T-helper 2 cell treated with Interferon-gamma antibody and Interleukin-4, amounts not matched to agents 5 μg/mL and 100 μg/mL, for 36 hours (primary cell): ENCODE data around the gene TRIP11.
A peak's percentile ranks its signal among the peaks of the same experiment; 100 is the strongest.

Experiments
- DNase-seq: peaks from one replicate; pipeline ENCODE4 v3.0.0; 2021; ENCODE audit warnings: low spot score
- H3K27ac Mint-ChIP-seq: one replicate; pipeline ENCODE4 v1.8.0; 2021; ENCODE audit warnings: mild to moderate bottlenecking, mixed read lengths
- H3K27me3 Mint-ChIP-seq: one replicate; pipeline ENCODE4 v1.8.0; 2021; ENCODE audit warnings: low read depth, mixed read lengths
- H3K36me3 Mint-ChIP-seq: one replicate; pipeline ENCODE4 v1.8.0; 2021; ENCODE audit warnings: low read depth, mixed read lengths
- H3K4me1 Mint-ChIP-seq: one replicate; pipeline ENCODE4 v1.8.0; 2021; ENCODE audit warnings: low read depth, mixed read lengths
- H3K4me3 Mint-ChIP-seq: one replicate; pipeline ENCODE4 v1.8.0; 2022; ENCODE audit warnings: mild to moderate bottlenecking, moderate library complexity, mixed read lengths
- H3K9me3 Mint-ChIP-seq: one replicate; pipeline ENCODE4 v1.8.0; 2021; ENCODE audit warnings: mixed read lengths

The TRIP11 gene

GRCh38 chr14:92033906-92034687 lies 5.8 kb downstream of the TRIP11 start:
- Mint-ChIP-seq H3K4me1 (peaks cover 27% of the 10 kb centered on the region), H3K36me3 (peaks cover 25% of the 10 kb centered on the region), H3K4me3 (no peak overlapping the region), H3K27ac (no peak overlapping the region), H3K27me3 (no peaks in the 10 kb centered on the region), H3K9me3 (no peaks in the 10 kb centered on the region)
- DNase-seq = no peak

GRCh38 chr14:92033433-92033832 lies 6.4 kb downstream of the TRIP11 start:
- no peaks in the 10 kb centered on the region for H3K9me3 Mint-ChIP-seq
- no peak for DNase-seq
- H3K27ac Mint-ChIP-seq = no peak overlapping the region
- peaks cover 24% of the 10 kb centered on the region for H3K36me3 Mint-ChIP-seq
- no peak overlapping the region for H3K4me3 Mint-ChIP-seq
- peaks cover 25% of the 10 kb centered on the region for H3K4me1 Mint-ChIP-seq
- no peaks in the 10 kb centered on the region for H3K27me3 Mint-ChIP-seq

- no peak overlapping the region for H3K27ac Mint-ChIP-seq
- H3K27me3 Mint-ChIP-seq = no peaks in the 10 kb centered on the region
- no peaks in the 10 kb centered on the region for H3K9me3 Mint-ChIP-seq
- DNase-seq = peak; percentile 22
- peaks cover 14% of the 10 kb centered on the region for H3K4me1 Mint-ChIP-seq
- peaks cover 31% of the 10 kb centered on the region for H3K36me3 Mint-ChIP-seq
- no peak overlapping the region for H3K4me3 Mint-ChIP-seq
Measured at GRCh38 chr14:92026548-92027190, 13.2 kb downstream of the TRIP11 start.

DNA sequence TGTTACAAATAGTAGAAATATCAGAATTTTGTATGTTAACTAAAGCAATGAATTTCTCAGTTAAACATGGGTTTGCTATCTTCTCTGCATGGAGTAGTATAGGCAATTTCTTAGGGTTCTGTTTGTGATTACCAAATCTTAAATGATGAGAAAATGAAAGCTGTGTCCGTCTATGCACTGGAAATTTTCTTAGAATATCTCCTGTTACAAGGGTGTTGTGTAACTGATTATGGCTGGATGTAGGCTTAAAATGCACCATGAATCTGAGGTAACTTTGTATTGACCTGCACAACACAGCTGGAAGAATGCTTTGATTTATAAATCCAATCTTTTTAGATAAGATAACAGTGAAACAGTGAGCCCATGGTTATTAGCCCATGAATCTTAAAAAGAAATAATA lies 17.8 kb downstream of the TRIP11 start:
- Mint-ChIP-seq H3K27ac (no peak overlapping the region), H3K36me3 (peaks cover 25% of the 10 kb centered on the region)

DNA sequence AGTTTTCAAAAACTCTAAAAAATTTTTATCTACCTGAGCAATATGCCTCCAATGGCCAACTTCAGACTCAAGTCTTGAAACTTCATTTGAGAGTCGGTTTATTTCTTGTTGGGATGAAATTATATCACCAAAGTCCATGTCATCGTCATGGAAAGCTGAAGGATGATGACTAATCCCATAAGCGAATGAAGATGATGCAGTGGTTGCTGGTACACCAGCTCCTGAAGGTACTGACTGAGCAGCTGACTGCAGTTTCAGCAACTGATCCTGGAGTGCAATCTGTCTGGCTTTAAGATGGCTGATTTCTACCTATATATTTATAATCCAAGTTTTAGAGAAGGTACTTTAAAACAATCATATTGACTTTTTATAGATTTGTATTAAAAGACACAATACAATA lies 18.3 kb downstream of the TRIP11 start:
- DNase-seq = no peak
- no peaks in the 10 kb centered on the region for H3K27me3 Mint-ChIP-seq
- H3K9me3 Mint-ChIP-seq = no peaks in the 10 kb centered on the region
- peaks cover 5% of the 10 kb centered on the region for H3K4me1 Mint-ChIP-seq
- no peak overlapping the region for H3K27ac Mint-ChIP-seq
- H3K36me3 Mint-ChIP-seq = peaks cover 26% of the 10 kb centered on the region
- H3K4me3 Mint-ChIP-seq = no peak overlapping the region

More for the DNA sequence above, 17.8 kb downstream of the TRIP11 start:
- Mint-ChIP-seq H3K9me3 (no peaks in the 10 kb centered on the region), H3K4me3 (no peak overlapping the region), H3K4me1 (peaks cover 6% of the 10 kb centered on the region), H3K27me3 (no peaks in the 10 kb centered on the region)
- DNase-seq = no peak

GRCh38 chr14:92014040-92014439 lies 25.8 kb downstream of the TRIP11 start:
- H3K4me1 Mint-ChIP-seq = peaks cover 17% of the 10 kb centered on the region
- no peak overlapping the region for H3K4me3 Mint-ChIP-seq
- H3K9me3 Mint-ChIP-seq = no peaks in the 10 kb centered on the region
- H3K36me3 Mint-ChIP-seq = peaks cover 36% of the 10 kb centered on the region
- no peak for DNase-seq
- no peaks in the 10 kb centered on the region for H3K27me3 Mint-ChIP-seq
- H3K27ac Mint-ChIP-seq = peak overlapping the region; percentile 23

DNA sequence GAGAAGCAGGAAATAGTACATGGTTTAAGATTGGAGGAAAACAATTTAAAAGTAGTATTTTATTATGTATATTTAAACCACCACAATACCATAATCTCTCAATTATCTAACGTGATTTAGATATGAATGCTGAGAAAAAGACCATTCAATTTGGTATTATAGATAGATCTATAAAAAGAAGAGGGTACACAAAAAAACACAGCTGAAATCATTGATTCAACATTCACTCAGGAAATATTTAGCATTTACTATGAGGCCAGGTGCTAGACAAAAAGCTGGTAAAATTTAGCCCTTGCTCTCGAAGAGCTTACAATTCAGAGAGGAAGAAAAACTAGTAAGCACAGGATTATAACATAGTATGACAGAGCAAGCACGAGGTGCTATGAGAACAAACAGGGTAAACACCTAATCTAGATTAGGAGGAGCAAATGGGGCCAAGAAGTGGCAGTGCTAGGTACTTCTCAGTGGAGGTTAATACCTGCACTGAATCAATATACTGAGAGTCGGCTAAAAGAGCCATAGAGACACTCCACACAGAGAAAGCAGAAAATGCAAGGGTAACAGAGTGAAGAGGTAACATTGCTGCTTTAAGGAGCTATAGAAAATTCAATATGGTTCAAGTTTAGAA lies 27.6 kb downstream of the TRIP11 start:
- DNase-seq = no peak
- H3K27me3 Mint-ChIP-seq = no peaks in the 10 kb centered on the region
- no peak overlapping the region for H3K4me3 Mint-ChIP-seq
- no peaks in the 10 kb centered on the region for H3K9me3 Mint-ChIP-seq
- peaks cover 19% of the 10 kb centered on the region for H3K4me1 Mint-ChIP-seq
- peak overlapping the region; percentile 11 for H3K27ac Mint-ChIP-seq
- peaks cover 45% of the 10 kb centered on the region for H3K36me3 Mint-ChIP-seq

DNA sequence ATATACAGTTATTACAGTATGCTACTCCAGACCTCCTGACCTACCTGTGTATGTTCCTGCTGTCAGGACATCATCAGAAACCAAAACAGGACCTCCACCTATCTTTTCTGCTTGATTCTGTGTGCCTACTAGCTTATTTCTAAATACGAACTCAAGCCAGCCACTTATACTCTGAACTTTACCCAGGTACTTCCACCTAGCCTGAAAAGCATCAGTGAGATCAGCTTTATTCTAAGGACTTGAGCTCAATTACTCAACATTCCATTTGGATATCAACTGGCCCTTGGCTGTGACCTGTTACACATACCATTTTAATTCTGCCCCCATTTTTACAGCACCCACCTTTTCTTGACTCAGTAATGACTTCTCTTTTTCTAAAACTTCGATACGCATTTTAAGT lies 29.2 kb downstream of the TRIP11 start:
- peaks cover 23% of the 10 kb centered on the region for H3K4me1 Mint-ChIP-seq
- DNase-seq = no peak
- H3K36me3 Mint-ChIP-seq = peaks cover 46% of the 10 kb centered on the region
- H3K4me3 Mint-ChIP-seq = no peak overlapping the region
- H3K27ac Mint-ChIP-seq = no peak overlapping the region
- no peaks in the 10 kb centered on the region for H3K27me3 Mint-ChIP-seq
- H3K9me3 Mint-ChIP-seq = no peaks in the 10 kb centered on the region

DNA sequence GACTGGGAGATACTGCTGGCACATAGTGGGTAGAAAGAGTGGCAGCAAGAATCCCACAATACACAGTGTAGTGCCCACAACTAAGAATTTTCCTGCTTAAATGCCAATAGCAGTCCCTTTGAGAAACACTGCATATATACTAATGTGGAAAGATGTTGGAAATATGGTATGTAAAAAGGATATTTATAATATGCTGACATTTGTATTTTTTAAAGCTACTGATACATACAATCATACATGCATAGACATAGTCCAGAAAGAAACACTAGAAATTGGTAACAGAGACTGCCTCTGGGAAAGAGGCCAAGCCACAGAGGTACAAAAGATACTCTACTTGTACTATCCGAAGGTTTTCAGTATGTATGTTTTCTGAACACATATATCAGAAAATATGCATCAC lies 30.3 kb downstream of the TRIP11 start:
- no peak overlapping the region for H3K4me3 Mint-ChIP-seq
- no peaks in the 10 kb centered on the region for H3K9me3 Mint-ChIP-seq
- H3K36me3 Mint-ChIP-seq = peaks cover 56% of the 10 kb centered on the region
- H3K27me3 Mint-ChIP-seq = no peaks in the 10 kb centered on the region
- no peak for DNase-seq
- peaks cover 33% of the 10 kb centered on the region for H3K4me1 Mint-ChIP-seq
- no peak overlapping the region for H3K27ac Mint-ChIP-seq

- Mint-ChIP-seq H3K9me3 (no peaks in the 10 kb centered on the region), H3K27me3 (no peaks in the 10 kb centered on the region), H3K4me1 (peaks cover 35% of the 10 kb centered on the region), H3K27ac (peak overlapping the region; percentile 26), H3K36me3 (peaks cover 55% of the 10 kb centered on the region), H3K4me3 (peak overlapping the region; percentile 26)
- DNase-seq = no peak
Measured at GRCh38 chr14:92005019-92005418, 34.8 kb downstream of the TRIP11 start.

DNA sequence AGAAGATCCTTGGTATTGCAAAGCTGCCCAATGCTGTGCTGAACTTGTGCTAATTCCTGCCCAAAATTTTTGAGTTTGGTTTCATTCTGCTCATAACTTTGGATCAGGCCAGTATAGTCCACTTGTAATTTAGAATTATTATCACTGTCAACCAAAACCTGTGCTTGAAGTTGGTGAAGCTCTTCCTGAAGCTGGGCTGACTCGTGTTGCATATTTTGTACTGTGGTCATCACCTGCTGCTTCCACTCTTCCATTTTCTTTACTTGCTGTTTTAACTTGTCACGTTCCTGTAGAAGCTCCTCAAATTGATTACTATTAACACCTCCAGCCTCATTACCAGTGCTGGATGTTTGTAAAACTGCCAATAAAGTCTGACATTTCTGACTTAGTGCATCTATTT lies 35.8 kb downstream of the TRIP11 start:
- H3K27ac Mint-ChIP-seq = no peak overlapping the region

DNA sequence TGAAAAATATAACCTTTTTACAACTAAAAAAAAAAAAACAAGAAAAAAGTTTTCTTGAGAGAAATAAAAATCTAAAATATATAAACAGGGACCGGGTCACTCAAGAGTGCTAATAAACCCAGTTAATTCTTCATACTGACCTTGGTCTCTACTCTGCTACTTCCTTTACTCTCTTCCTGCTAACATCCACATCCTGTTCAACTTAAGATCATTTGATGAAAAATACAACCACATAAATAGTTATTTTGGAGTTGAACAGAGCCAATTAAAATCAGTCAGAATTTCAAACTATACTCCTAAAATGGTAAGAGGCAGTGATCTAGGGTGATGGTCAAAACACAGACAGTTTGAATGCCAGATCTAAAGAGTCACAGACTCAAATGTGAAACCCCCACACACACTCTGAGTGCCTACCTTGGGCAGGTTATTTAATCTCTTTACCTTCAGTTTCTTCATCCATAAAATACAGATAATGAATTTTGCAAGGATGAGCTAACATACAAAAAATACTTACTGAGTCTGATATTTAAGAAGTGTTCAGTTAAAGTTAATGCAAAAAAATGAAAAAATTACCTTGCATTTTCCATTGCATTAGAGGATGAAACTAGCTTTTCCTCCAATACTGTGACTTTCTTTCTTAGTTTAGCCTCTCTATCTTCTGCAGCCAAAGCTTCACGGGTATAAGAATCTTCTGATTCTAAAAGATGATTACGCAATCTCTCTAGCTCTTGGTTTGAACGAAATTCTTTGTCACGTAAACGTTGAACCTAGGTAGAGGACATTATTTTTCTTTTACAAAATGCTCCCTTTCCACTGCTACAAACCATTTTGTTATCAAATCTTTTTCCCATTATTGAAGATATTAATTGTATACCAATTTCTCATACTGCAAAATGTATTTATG lies 40.9 kb downstream of the TRIP11 start:
- Mint-ChIP-seq H3K27me3 (no peaks in the 10 kb centered on the region), H3K9me3 (no peaks in the 10 kb centered on the region), H3K4me1 (peaks cover 43% of the 10 kb centered on the region), H3K36me3 (peaks cover 47% of the 10 kb centered on the region), H3K4me3 (peak overlapping the region; percentile 71), H3K27ac (peak overlapping the region; percentile 84)
- DNase-seq = no peak

More for the DNA sequence above, 35.8 kb downstream of the TRIP11 start:
- Mint-ChIP-seq H3K4me1 (peaks cover 44% of the 10 kb centered on the region), H3K27me3 (no peaks in the 10 kb centered on the region), H3K36me3 (peaks cover 59% of the 10 kb centered on the region), H3K4me3 (peak overlapping the region; percentile 16), H3K9me3 (no peaks in the 10 kb centered on the region)
- DNase-seq = no peak

GRCh38 chr14:91997492-91997891 lies 42.4 kb downstream of the TRIP11 start:
- peak overlapping the region; percentile 74 for H3K27ac Mint-ChIP-seq
- peaks cover 34% of the 10 kb centered on the region for H3K4me1 Mint-ChIP-seq
- peak overlapping the region; percentile 44 for H3K4me3 Mint-ChIP-seq
- peaks cover 43% of the 10 kb centered on the region for H3K36me3 Mint-ChIP-seq
- no peaks in the 10 kb centered on the region for H3K9me3 Mint-ChIP-seq
- no peaks in the 10 kb centered on the region for H3K27me3 Mint-ChIP-seq
- no peak for DNase-seq
